ENCODE results near the gene SDSL. TPM values are rescaled to one million over a fixed set of nuclear protein-coding genes. Genes with fewer than 3 reads are reported as not detected.

The SDSL gene
- total RNA-seq, 2 experiments from 2014 or later: 0.47 to 0.50 TPM

- no peak within 1 kb of the TSS for H3K27ac Mint-ChIP-seq
- H3K4me3 Mint-ChIP-seq: no peak within 1 kb of the TSS
- no peaks in the 10 kb centered on the region for H3K9me3 Mint-ChIP-seq
- intact Hi-C loops (cut with DNase I, micrococcal nuclease): no loop called here
- TF ChIP-seq CTCF (IDR thresholded peaks at IDR 0.05): no peak
- CTCF ChIA-PET: no interaction called here
- Histone ChIP-seq H3K9me3 (ENCODE audit: control insufficient read depth in 1 of 2, insufficient read depth in 1 of 2, low read length in 2 of 2) (no peaks in the 10 kb centered on the region), H3K4me3 (ENCODE audit: low read length) (no peak within 1 kb of the TSS), H3K4me1 (ENCODE audit: insufficient read depth, low read length) (peaks cover 2% of the 10 kb centered on the region), H3K27me3 (ENCODE audit: control insufficient read depth in 1 of 2, insufficient read depth in 2 of 2, low read length in 2 of 2) (peaks cover 0 to 4% of the 10 kb centered on the region in 2 experiments), H3K27ac (ENCODE audit: low read depth in 1 of 2, low read length in 2 of 2) (no peak within 1 kb of the TSS), H3K36me3 (ENCODE audit: insufficient read depth, low read length) (no peaks in the 10 kb centered on the region)
- no peaks in the 10 kb centered on the region for H3K4me1 Mint-ChIP-seq (ENCODE audit: low read depth)
- POLR2A ChIA-PET: no interaction called here
- no peak for ATAC-seq (ENCODE audit: poor library complexity)
- no peak for DNase-seq
- H3K36me3 Mint-ChIP-seq (ENCODE audit: low read depth): no peaks in the 10 kb centered on the region
- peaks cover 10% of the 10 kb centered on the region for H3K27me3 Mint-ChIP-seq
These were observed 18.5 kb upstream of the SDSL start, which contains the start of gene SDS for GRCh38 chr12:113403435-113404415. SDS (minus strand) TSS chr12:113403887; CDS start chr12:113399708, 4,179 bp downstream.

GRCh38 chr12:113405694-113406093, 16.5 kb upstream of the SDSL start:
- Mint-ChIP-seq H3K4me3 (no peak overlapping the region), H3K27ac (no peak overlapping the region), H3K9me3 (no peaks in the 10 kb centered on the region), H3K4me1 (ENCODE audit: low read depth) (no peaks in the 10 kb centered on the region), H3K27me3 (peaks cover 15% of the 10 kb centered on the region), H3K36me3 (ENCODE audit: low read depth) (no peaks in the 10 kb centered on the region)
- intact Hi-C loops (cut with DNase I, micrococcal nuclease): no loop called here
- TF ChIP-seq CTCF (IDR thresholded peaks at IDR 0.05): no peak
- Histone ChIP-seq H3K36me3 (ENCODE audit: insufficient read depth, low read length) (no peaks in the 10 kb centered on the region), H3K4me1 (ENCODE audit: insufficient read depth, low read length) (peaks cover 2% of the 10 kb centered on the region), H3K27ac (ENCODE audit: low read depth in 1 of 2, low read length in 2 of 2) (no peak overlapping the region), H3K4me3 (ENCODE audit: low read length) (no peak overlapping the region), H3K9me3 (ENCODE audit: control insufficient read depth in 1 of 2, insufficient read depth in 1 of 2, low read length in 2 of 2) (no peaks in the 10 kb centered on the region), H3K27me3 (ENCODE audit: control insufficient read depth in 1 of 2, insufficient read depth in 2 of 2, low read length in 2 of 2) (peaks cover 0 to 4% of the 10 kb centered on the region in 2 experiments)
- DNase-seq: no peak
- ChIA-PET POLR2A (no interaction called here), CTCF (no interaction called here)
- ATAC-seq (ENCODE audit: poor library complexity): no peak

- Histone ChIP-seq H3K9me3 (ENCODE audit: control insufficient read depth in 1 of 2, insufficient read depth in 1 of 2, low read length in 2 of 2) (no peaks in the 10 kb centered on the region), H3K4me1 (ENCODE audit: insufficient read depth, low read length) (peaks cover 2% of the 10 kb centered on the region), H3K4me3 (ENCODE audit: low read length) (no peak overlapping the region), H3K36me3 (ENCODE audit: insufficient read depth, low read length) (no peaks in the 10 kb centered on the region), H3K27ac (ENCODE audit: low read depth in 1 of 2, low read length in 2 of 2) (no peak overlapping the region), H3K27me3 (ENCODE audit: control insufficient read depth in 1 of 2, insufficient read depth in 2 of 2, low read length in 2 of 2) (peaks cover 0 to 4% of the 10 kb centered on the region in 2 experiments)
- no peaks in the 10 kb centered on the region for H3K4me1 Mint-ChIP-seq (ENCODE audit: low read depth)
- TF ChIP-seq CTCF (IDR thresholded peaks at IDR 0.05): no peak
- H3K9me3 Mint-ChIP-seq: no peaks in the 10 kb centered on the region
- no peak for DNase-seq
- H3K27ac Mint-ChIP-seq: no peak overlapping the region
- ChIA-PET POLR2A (no interaction called here), CTCF (no interaction called here)
- intact Hi-C loops (cut with DNase I, micrococcal nuclease): no loop called here
- H3K36me3 Mint-ChIP-seq (ENCODE audit: low read depth): no peaks in the 10 kb centered on the region
- H3K27me3 Mint-ChIP-seq: peaks cover 19% of the 10 kb centered on the region
- no peak for ATAC-seq (ENCODE audit: poor library complexity)
- H3K4me3 Mint-ChIP-seq: no peak overlapping the region
These were observed 14.1 kb upstream of the SDSL start for GRCh38 chr12:113407931-113408600.
